Effector CD4-positive, alpha-beta T cell (primary cell): Measurements from ENCODE around the gene HLF.

ENCODE experiments used
- DNase-seq: peaks from one replicate; pipeline ENCODE4 v3.0.0-alpha.2; 2020

The HLF gene

GRCh38 chr17:55292094-55292493 lies 27.3 kb downstream of the HLF start:
- DNase-seq = no peak

- DNase-seq = no peak
Observed at GRCh38 chr17:55294042-55294751, 29.4 kb downstream of the HLF start.

GRCh38 chr17:55295411-55296170 lies 30.8 kb downstream of the HLF start:
- peak; percentile 29 for DNase-seq

- DNase-seq = no peak
Observed at GRCh38 chr17:55296171-55296695, 31.5 kb downstream of the HLF start.

GRCh38 chr17:55296699-55297098 lies 31.9 kb downstream of the HLF start:
- no peak for DNase-seq

GRCh38 chr17:55298111-55298730 lies 33.5 kb downstream of the HLF start:
- DNase-seq = no peak

- DNase-seq = no peak
Observed at GRCh38 chr17:55299162-55299838, 34.5 kb downstream of the HLF start.

GRCh38 chr17:55299890-55300289 lies 35.1 kb downstream of the HLF start:
- no peak for DNase-seq

GRCh38 chr17:55300479-55301290 lies 35.9 kb downstream of the HLF start:
- no peak for DNase-seq

GRCh38 chr17:55301521-55302406 lies 37.0 kb downstream of the HLF start:
- no peak for DNase-seq

GRCh38 chr17:55302407-55302787 lies 37.6 kb downstream of the HLF start:
- DNase-seq = no peak

GRCh38 chr17:55303008-55303493 lies 38.3 kb downstream of the HLF start:
- no peak for DNase-seq

GRCh38 chr17:55303701-55304145 lies 39.0 kb downstream of the HLF start:
- no peak for DNase-seq

GRCh38 chr17:55304171-55304859 lies 39.6 kb downstream of the HLF start:
- no peak for DNase-seq

GRCh38 chr17:55305321-55306087 lies 40.7 kb downstream of the HLF start:
- no peak for DNase-seq

- no peak for DNase-seq
Observed at GRCh38 chr17:55307879-55308278, 43.1 kb downstream of the HLF start.

GRCh38 chr17:55308613-55309391 lies 44.0 kb downstream of the HLF start:
- no peak for DNase-seq

GRCh38 chr17:55311767-55312375 lies 47.1 kb downstream of the HLF start:
- no peak for DNase-seq
